Adrenal gland (tissue), 12 donors: ENCODE results near the gene TPRN. TPM values are rescaled to one million over a fixed set of nuclear protein-coding genes. Genes with fewer than 3 reads are reported as not detected.
A peak's percentile ranks its signal among the peaks of the same experiment; 100 is the strongest.

Experiments used
- DNase-seq, 7 donors: peaks; one replicate each; pipeline ENCODE4 v3.0.0-alpha.2; 2019 to 2020
- H3K27ac ChIP-seq, 5 donors: fragments of 200-600 bp; sonication (generic) in 4 of 5; 1 replicate in 3 of 5; 2 replicates in 2 of 5; pipeline versions ENCODE4 v1.5.1 to v1.8.0; 2016 to 2020; ENCODE audit warnings: mild to moderate bottlenecking in 1 of 5
- H3K27me3 ChIP-seq: fragments of 200-600 bp; 2 replicates; pipeline ENCODE4 v1.8.0; 2021
- H3K36me3 ChIP-seq, 2 donors: fragments of 200-600 bp; replicated peaks in 1 of 2; 1 replicate in 1 of 2; 2 replicates in 1 of 2; pipeline versions ENCODE4 v1.5.1 to v1.8.0; 2018 to 2022
- H3K4me1 ChIP-seq, 2 donors: fragments of 200-600 bp; replicated peaks in 1 of 2; 1 replicate in 1 of 2; 2 replicates in 1 of 2; pipeline versions ENCODE4 v1.5.1 to v1.8.0; 2018 to 2021
- H3K4me3 ChIP-seq, 4 donors: fragments of 200-600 bp; sonication (generic) in 3 of 4; one replicate each; pipeline ENCODE4 v1.5.1; 2016 to 2018
- H3K9me3 ChIP-seq, 3 donors: fragments of 200-600 bp; sonication (generic) in 1 of 3; replicated peaks in 1 of 3; 1 replicate in 2 of 3; 2 replicates in 1 of 3; pipeline versions ENCODE4 v1.5.1 to v1.8.0; 2016 to 2021
- POLR2A ChIP-seq, 2 donors: fragments of 450-650 bp; IDR thresholded peaks; one replicate each; pipeline ENCODE4 v1.6.1; 2017; ENCODE audit warnings: antibody characterized with exemption in 2 of 2, mild to moderate bottlenecking in 2 of 2, moderate library complexity in 1 of 2
- WGBS, 4 donors: extraction: QIAGEN DNeasy Blood & Tissue Kit in 2 of 4; methylation state at CpG; one replicate each; pipeline versions ENCODE4 v1.1.5 to v1.1.7; 2013 to 2017; 5-methylcytosine and 5-hydroxymethylcytosine counted together
- intact Hi-C, 2 donors: fragments of 100-400 bp; cut with DNase I; formaldehyde crosslinking; loops; one replicate each; pipeline versions ENCODE4 v1.14.1 to v1.15.0; 2022 to 2023
- polyA plus RNA-seq, 3 donors: library from polyadenylated mRNA; stranded (reverse); fragments of 200-250 nt in 2 of 3; fragments of 350-450 nt in 1 of 3; fragmentation: Illumina TruSeq in 1 of 3; extraction: RNeasy Lipid Tissue Mini Kit (QIAGEN cat#74804) in 1 of 3; gene quantifications; one replicate each; pipeline ENCODE4 v1.2.3, GENCODE V29; 2013 to 2014
- total RNA-seq, 9 donors: library from RNA; depleted of rRNA in 4 of 9; stranded (reverse); fragments of >200 nt in 4 of 9; fragments of 120-200 nt in 1 of 9; fragmentation: NEBNext Ultra II Directional in 1 of 9; extraction: Animal tissue kit (Norgen Biotek cat#: 25700) in 1 of 9; gene quantifications; one replicate each; pipeline versions ENCODE4 v1.1.0 to v1.2.4, GENCODE V29; 2013 to 2023
- TF ChIP-seq, protein P1 (sequence below), 6 experiments: fragments of 450-650 bp in 4 of 6; fragments of 200-600 bp in 2 of 6; sonication (generic) in 1 of 6; IDR thresholded peaks; 1 replicate in 5 of 6; 2 replicates in 1 of 6; pipeline versions ENCODE4 v1.5.1 to v1.8.0; 2016 to 2021; ENCODE audit warnings: antibody characterized with exemption in 6 of 6, mild to moderate bottlenecking in 2 of 6, moderate library complexity in 1 of 6
- donor health status: healthy with polysubstance abuse.
- donor health status: Bipolar disorder and iron deficiency.
- donor health status: DM: yes; HTN: yes; CAD: no.
- donor health status: DM: no; HTN: no; CAD: no.
- donor health status: DM: no; HTN: no; CAD: no.
- donor health status: DM: yes; HTN: yes; CAD: no.

Gene TPRN
- total and polyA plus RNA-seq, 12 donors, result 1.4 to 23.5 (median 8.5) TPM

DNA sequence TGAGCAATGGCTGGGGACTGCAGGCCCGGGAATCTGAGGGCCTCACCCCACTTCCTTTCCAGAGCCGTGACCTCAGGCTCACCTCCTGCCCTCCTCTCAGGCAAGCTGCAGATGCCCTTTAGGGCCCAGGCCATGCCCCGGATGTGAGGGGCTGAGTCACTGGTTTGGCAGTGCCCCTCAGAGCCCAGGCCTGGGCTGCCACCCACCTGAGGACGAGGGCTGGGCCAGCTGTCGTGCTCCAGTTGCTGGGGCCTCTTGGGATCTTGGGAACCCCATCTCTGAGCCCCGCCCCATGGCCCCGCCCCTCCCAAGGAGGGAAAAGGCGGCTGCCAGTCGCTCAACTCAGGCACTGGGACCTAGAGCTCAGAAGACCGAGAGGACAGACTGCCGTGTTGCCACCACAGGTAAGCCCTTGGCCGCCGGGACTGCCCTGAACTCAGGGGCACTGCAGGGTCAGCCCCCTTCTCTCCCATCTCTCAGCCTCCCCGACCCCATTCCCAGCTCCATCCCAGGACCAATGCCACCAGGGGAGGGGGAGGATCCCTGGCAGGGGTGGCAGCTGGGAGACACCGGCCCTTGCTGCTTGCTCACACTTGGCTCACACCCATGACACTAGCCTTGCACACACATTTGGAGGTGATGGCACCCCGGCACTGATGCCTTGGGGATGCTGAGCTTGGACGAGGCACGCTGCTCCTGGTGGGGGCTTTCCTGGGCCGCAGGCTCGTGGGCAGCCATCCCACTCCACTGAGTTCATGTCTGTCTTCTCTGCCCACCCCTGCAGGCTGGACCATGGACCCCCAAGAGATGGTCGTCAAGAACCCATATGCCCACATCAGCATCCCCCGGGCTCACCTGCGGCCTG is 24.5 kb upstream of the TPRN start, which contains the start of gene CYSRT1:
Gene CYSRT1, plus strand, starts transcription at position 345 of the 865 bp plus-strand sequence. Its CDS starts 448 bp downstream, at position 793.
- no peak for TF ChIP-seq POLR2A (IDR thresholded peaks at IDR 0.05)
- TF ChIP-seq, protein P1, sequence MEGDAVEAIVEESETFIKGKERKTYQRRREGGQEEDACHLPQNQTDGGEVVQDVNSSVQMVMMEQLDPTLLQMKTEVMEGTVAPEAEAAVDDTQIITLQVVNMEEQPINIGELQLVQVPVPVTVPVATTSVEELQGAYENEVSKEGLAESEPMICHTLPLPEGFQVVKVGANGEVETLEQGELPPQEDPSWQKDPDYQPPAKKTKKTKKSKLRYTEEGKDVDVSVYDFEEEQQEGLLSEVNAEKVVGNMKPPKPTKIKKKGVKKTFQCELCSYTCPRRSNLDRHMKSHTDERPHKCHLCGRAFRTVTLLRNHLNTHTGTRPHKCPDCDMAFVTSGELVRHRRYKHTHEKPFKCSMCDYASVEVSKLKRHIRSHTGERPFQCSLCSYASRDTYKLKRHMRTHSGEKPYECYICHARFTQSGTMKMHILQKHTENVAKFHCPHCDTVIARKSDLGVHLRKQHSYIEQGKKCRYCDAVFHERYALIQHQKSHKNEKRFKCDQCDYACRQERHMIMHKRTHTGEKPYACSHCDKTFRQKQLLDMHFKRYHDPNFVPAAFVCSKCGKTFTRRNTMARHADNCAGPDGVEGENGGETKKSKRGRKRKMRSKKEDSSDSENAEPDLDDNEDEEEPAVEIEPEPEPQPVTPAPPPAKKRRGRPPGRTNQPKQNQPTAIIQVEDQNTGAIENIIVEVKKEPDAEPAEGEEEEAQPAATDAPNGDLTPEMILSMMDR (IDR thresholded peaks at IDR 0.05), result no peak
- 51 to 65% (median 56%) methylated on average over 3 to 23 of the region's 23 CpGs for WGBS, 4 donors
- intact Hi-C loops, result loop anchor here (5.0 kb wide), 1 partner anchor 108 kb away; no protein-coding TSS in a partner anchor

DNA sequence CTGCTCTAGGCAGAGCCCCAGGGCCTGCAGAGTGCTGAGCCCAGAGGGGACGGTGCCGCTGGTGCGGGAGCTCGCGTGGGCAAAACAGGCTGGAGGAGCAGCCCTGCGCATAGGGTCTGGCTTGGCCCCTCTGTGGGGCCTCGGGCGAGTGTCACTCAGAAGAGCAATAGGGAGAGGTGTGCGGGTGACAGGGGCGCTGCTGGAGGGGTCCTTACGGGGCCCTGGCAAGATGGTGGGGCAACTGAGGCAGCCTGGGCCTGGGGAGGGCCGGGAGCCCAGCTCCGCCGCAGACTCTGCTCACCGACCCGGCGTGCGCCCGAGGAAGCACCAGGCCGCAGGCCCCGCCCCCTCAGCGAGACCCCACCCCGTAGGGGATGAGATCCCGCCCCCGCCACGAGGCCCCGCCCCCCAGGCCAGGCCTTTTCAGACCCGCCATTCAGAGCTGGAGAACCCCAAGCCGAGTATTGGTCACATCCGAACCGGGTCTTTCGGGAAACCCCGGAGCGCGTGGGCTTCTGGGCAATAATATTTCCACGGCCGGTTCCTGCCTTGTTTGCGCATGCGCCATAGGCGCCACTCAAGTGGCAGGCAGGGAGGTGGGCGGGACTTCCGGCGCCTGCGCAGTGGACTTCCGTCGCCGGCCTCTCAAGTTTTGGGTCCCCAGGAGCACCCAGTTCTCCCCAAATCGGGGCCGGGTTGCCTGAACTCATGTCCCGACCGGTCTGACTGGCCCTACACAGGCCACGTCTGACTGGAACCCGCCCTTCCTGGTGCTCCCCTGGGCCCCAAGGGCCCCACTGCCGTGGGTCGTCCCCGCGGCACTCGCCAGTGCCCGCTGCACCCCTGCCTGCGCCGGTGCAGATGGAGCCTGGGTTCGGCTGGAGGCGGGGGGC is 22.8 kb upstream of the TPRN start:
- TF ChIP-seq POLR2A (IDR thresholded peaks at IDR 0.05), result peak; percentile 49 to 60
- TF ChIP-seq, protein P1 (IDR thresholded peaks at IDR 0.05), result no peak
- Histone ChIP-seq H3K27me3 (peaks cover 2% of the 10 kb centered on the region), H3K9me3 (no peaks in the 10 kb centered on the region), H3K36me3 (no peaks in the 10 kb centered on the region), H3K27ac (peak overlapping the region; percentile 81 to 91 (median 84)), H3K4me1 (peaks cover 21 to 33% of the 10 kb centered on the region in 2 donors), H3K4me3 (peak overlapping the region; percentile 77 to 81 (median 79))
- peak; percentile 98 to 100 (median 99) for DNase-seq
- intact Hi-C loops, result no loop called here
- 1 to 7% (median 2%) methylated on average over 9 to 63 of the region's 63 CpGs for WGBS, 4 donors

More for the DNA sequence above, 24.5 kb upstream of the TPRN start, which contains the start of gene CYSRT1:
- Histone ChIP-seq H3K27ac (peak within 1 kb of the TSS in 2 of 5 donors; percentile 82 to 91), H3K4me1 (peaks cover 13 to 20% of the 10 kb centered on the region in 2 donors), H3K4me3 (peak within 1 kb of the TSS in 2 of 4 donors; percentile 77 to 81), H3K36me3 (no peaks in the 10 kb centered on the region), H3K27me3 (peaks cover 15% of the 10 kb centered on the region), H3K9me3 (no peaks in the 10 kb centered on the region)
- no peak for DNase-seq

DNA sequence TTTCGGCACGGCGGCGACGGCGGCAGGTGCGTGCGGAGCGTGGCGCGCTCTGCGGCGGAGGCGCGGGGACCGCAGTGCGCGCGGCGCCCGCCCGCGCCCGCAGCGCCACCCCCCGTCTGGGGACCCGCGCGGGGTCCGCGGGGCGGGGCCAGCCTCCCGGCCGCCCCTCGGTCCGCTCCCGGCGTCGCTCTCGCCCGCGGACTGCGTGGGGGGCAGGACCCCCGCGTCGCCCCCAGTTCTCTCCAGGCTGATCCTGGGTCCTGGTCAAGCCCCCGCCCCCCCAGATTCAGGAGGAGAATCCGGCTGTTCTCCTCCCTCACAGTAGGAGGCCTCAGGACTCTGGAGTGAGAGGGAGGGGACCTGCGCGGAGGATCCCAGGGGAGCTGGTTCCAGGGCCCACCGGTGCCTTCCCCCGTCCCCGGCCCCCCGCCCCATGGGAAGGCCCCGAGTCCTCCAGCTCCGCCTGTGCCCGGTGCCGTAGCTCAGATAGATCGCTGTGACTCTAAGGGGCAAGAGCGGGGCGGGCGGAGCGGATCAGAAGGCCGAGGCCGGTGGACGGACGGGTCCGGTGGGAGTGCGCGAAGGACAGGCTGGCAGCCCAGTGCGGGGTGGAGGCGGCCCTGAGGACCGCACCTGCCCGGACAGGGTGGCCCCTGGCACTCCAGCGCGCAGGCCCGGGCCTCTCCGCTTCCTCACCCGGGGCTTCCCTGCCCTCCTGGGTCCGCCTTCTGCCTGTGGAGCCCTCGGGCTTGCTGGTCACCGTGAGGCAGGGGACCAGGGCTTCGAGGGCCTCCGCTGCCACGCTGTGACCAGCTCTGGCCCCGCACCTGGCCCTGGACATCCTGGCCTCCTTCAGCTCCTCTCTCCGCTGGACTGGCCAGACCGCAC is 21.9 kb upstream of the TPRN start, which contains the start of gene RNF208:
Gene RNF208, minus strand, starts transcription at position 51 of the 888 bp plus-strand sequence. CDS start 1,028 bp downstream, outside the sequence.
- H3K27me3 ChIP-seq, result no peaks in the 10 kb centered on the region
- H3K27ac ChIP-seq, result peak within 1 kb of the TSS; percentile 79 to 91 (median 82)
- WGBS, 4 donors, result 3 to 29% (median 10%) methylated on average over 3 to 78 of the region's 88 CpGs; no CpG with 5 or more reads in 1 of the 4 donors
- no peaks in the 10 kb centered on the region for H3K36me3 ChIP-seq
- peaks cover 29 to 37% of the 10 kb centered on the region in 2 donors for H3K4me1 ChIP-seq
- TF ChIP-seq, protein P1 (IDR thresholded peaks at IDR 0.05), result no peak
- no peak for TF ChIP-seq POLR2A (IDR thresholded peaks at IDR 0.05)
- peak within 1 kb of the TSS in 2 of 4 donors; percentile 77 to 78 for H3K4me3 ChIP-seq
- DNase-seq, result peak in 2 of 7 donors; percentile 44 to 59
- intact Hi-C loops, result no loop called here
- H3K9me3 ChIP-seq, result no peaks in the 10 kb centered on the region
